Spleen (tissue), 11 donors: Measurements from ENCODE around the gene PDCL3. TPM values are rescaled to one million over a fixed set of nuclear protein-coding genes. Genes with fewer than 3 reads are reported as not detected.

Experiments
- DNase-seq: peaks from one replicate; pipeline ENCODE4 v3.0.0-alpha.2; 2020
- H3K27ac ChIP-seq, 8 donors: fragments of 200-600 bp; sonication (generic) in 7 of 8; 1 replicate in 4 of 8; 2 replicates in 4 of 8; pipeline versions ENCODE4 v1.5.0 to v1.8.0; 2016 to 2021; ENCODE audit warnings: inconsistent platforms in 4 of 8, mild to moderate bottlenecking in 4 of 8, moderate library complexity in 1 of 8
- H3K27me3 ChIP-seq, 7 donors: fragments of 200-600 bp; sonication (generic) in 6 of 7; replicated peaks in 1 of 7; 1 replicate in 4 of 7; 2 replicates in 3 of 7; pipeline versions ENCODE4 v1.5.0 to v1.8.0; 2016 to 2021; ENCODE audit warnings: inconsistent platforms in 3 of 7, mild to moderate bottlenecking in 1 of 7
- H3K36me3 ChIP-seq, 6 donors: fragments of 200-600 bp; sonication (generic) in 5 of 6; 1 replicate in 4 of 6; 2 replicates in 2 of 6; pipeline versions ENCODE4 v1.5.0 to v1.8.0; 2016 to 2021; ENCODE audit warnings: inconsistent platforms in 2 of 6
- H3K4me1 ChIP-seq, 6 donors: fragments of 200-600 bp; sonication (generic) in 5 of 6; 1 replicate in 3 of 6; 2 replicates in 3 of 6; pipeline versions ENCODE4 v1.5.0 to v1.8.0; 2016 to 2021; ENCODE audit warnings: inconsistent platforms in 3 of 6
- H3K4me3 ChIP-seq, 8 donors: fragments of 200-600 bp; sonication (generic) in 7 of 8; 1 replicate in 4 of 8; 2 replicates in 4 of 8; pipeline versions ENCODE4 v1.5.0 to v1.8.0; 2016 to 2021; ENCODE audit warnings: inconsistent platforms in 4 of 8, mild to moderate bottlenecking in 4 of 8, moderate library complexity in 2 of 8
- H3K9me3 ChIP-seq, 8 donors: fragments of 200-600 bp; sonication (generic) in 7 of 8; 1 replicate in 4 of 8; 2 replicates in 4 of 8; pipeline versions ENCODE4 v1.5.0 to v1.8.0; 2016 to 2021; ENCODE audit warnings: inconsistent platforms in 4 of 8
- POLR2A ChIP-seq, 3 donors: fragments of 450-650 bp; IDR thresholded peaks; one replicate each; pipeline ENCODE4 v1.5.1; 2017; ENCODE audit warnings: antibody characterized with exemption in 3 of 3, mild to moderate bottlenecking in 1 of 3
- POLR2AphosphoS5 ChIP-seq, 3 donors: sonication (generic); formaldehyde crosslinking; IDR thresholded peaks; one replicate each; pipeline ENCODE4 v1.5.1; 2017; ENCODE audit warnings: antibody characterized with exemption in 3 of 3
- WGBS, 5 donors: extraction: QIAGEN DNeasy Blood & Tissue Kit in 3 of 5; methylation state at CpG; one replicate each; pipeline versions ENCODE4 v1.1.5 to v1.1.7; 2013 to 2018; 5-methylcytosine and 5-hydroxymethylcytosine counted together
- intact Hi-C: fragments of 100-400 bp; cut with DNase I; formaldehyde crosslinking; loops from one replicate; pipeline ENCODE4 v1.15.0; 2023; ENCODE audit warnings: low total_unique reads
- polyA plus RNA-seq, 3 donors: library from polyadenylated mRNA; stranded (reverse); fragments of 200-250 nt; gene quantifications; one replicate each; pipeline ENCODE4 v1.2.1, GENCODE V29; 2013
- total RNA-seq, 7 donors: library from RNA; depleted of rRNA in 3 of 7; stranded (reverse); fragments of >200 nt in 3 of 7; fragmentation: NEBNext Ultra II Directional in 4 of 7; extraction: Animal tissue kit (Norgen Biotek cat#: 25700) in 4 of 7; gene quantifications; one replicate each; pipeline versions ENCODE4 v1.1.0 to v1.2.1, GENCODE V29; 2016 to 2021
- TF ChIP-seq, protein P1 (sequence below), 11 experiments: fragments of 200-600 bp in 7 of 11; fragments of 450-650 bp in 4 of 11; sonication (generic) in 4 of 11; IDR thresholded peaks in 8 of 11; conservative IDR thresholded peaks in 3 of 11; 1 replicate in 7 of 11; 2 replicates in 4 of 11; pipeline versions ENCODE4 v1.4.0 to v1.8.0; 2016 to 2021; ENCODE audit warnings: antibody characterized with exemption in 11 of 11, inconsistent platforms in 4 of 11, mild to moderate bottlenecking in 1 of 11
- donor health status: healthy with polysubstance abuse.
- donor health status: DM: no; HTN: no; CAD: no; lungs with moderate emphysema.
- donor health status: DM: no; HTN: no; CAD: no.
- donor health status: Bipolar disorder and iron deficiency.
- donor health status: healthy.
- donor health status: DM: no; HTN: no; CAD: no.
- donor health status: DM: yes; HTN: yes; CAD: no.

PDCL3 gene
- total and polyA plus RNA-seq, 10 donors: 9.4 to 25.1 (median 13.5) TPM

DNA sequence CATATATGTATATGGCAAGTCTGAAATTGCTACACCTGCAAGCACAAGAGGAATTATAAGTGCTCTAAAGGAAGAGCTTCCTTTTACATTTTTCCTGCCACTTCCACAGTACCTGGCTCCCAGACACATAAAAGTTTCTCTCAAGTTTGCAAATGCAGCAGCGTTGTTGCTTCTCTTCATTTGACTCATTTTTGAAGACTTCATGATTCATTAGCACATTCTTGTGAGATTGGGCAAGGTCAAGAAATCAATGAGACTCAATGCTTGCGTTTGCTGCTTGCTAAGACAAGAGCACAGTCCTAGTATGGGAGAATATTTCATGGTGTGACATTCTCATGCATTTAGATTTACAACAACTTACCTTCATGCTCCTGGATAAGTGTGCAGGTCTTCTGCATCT lies 42.6 kb upstream of the PDCL3 start:
- H3K9me3 ChIP-seq: no peaks in the 10 kb centered on the region
- no peaks in the 10 kb centered on the region for H3K36me3 ChIP-seq
- TF ChIP-seq, protein P1, sequence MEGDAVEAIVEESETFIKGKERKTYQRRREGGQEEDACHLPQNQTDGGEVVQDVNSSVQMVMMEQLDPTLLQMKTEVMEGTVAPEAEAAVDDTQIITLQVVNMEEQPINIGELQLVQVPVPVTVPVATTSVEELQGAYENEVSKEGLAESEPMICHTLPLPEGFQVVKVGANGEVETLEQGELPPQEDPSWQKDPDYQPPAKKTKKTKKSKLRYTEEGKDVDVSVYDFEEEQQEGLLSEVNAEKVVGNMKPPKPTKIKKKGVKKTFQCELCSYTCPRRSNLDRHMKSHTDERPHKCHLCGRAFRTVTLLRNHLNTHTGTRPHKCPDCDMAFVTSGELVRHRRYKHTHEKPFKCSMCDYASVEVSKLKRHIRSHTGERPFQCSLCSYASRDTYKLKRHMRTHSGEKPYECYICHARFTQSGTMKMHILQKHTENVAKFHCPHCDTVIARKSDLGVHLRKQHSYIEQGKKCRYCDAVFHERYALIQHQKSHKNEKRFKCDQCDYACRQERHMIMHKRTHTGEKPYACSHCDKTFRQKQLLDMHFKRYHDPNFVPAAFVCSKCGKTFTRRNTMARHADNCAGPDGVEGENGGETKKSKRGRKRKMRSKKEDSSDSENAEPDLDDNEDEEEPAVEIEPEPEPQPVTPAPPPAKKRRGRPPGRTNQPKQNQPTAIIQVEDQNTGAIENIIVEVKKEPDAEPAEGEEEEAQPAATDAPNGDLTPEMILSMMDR (IDR thresholded peaks at IDR 0.05 in 8 of 11, conservative IDR thresholded peaks at IDR 0.05 in 3 of 11): no peak
- TF ChIP-seq POLR2A (IDR thresholded peaks at IDR 0.05) (no peak), POLR2AphosphoS5 (IDR thresholded peaks at IDR 0.05) (no peak)
- H3K27me3 ChIP-seq: no peaks in the 10 kb centered on the region
- no peak overlapping the region for H3K4me3 ChIP-seq
- no peak overlapping the region for H3K27ac ChIP-seq
- no peaks in the 10 kb centered on the region for H3K4me1 ChIP-seq
- intact Hi-C loops: no loop called here
- no peak for DNase-seq
- 70 to 88% (median 80%) methylated on average over 2 of the region's 2 CpGs for WGBS, 5 donors

DNA sequence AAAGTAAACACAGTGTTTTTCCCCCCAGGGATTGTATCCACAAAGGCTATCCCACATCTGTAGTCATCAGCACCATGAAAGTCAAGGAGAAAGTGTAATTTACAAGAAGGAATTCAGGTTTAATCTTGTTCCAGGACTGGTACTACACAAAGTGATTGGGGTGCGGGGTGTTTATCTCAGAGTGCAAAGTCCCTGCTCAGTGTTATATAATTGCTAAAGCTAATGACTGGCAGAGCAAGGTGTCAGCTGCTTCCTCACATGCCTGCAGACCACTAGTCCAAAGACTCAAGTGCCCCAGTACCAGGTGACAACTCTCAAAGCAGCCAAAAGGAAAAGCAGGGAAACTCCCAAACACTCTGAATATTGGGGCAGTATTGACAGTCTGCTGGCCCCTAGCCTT lies 40.4 kb upstream of the PDCL3 start:
- WGBS, 5 donors: 88 to 100% (median 92%) methylated on average over 1 of the region's 1 CpG
- no peaks in the 10 kb centered on the region for H3K27me3 ChIP-seq
- H3K4me1 ChIP-seq: no peaks in the 10 kb centered on the region
- no peak overlapping the region for H3K4me3 ChIP-seq
- H3K9me3 ChIP-seq: no peaks in the 10 kb centered on the region
- intact Hi-C loops: no loop called here
- TF ChIP-seq POLR2A (IDR thresholded peaks at IDR 0.05) (no peak), POLR2AphosphoS5 (IDR thresholded peaks at IDR 0.05) (no peak)
- TF ChIP-seq, protein P1 (IDR thresholded peaks at IDR 0.05 in 8 of 11, conservative IDR thresholded peaks at IDR 0.05 in 3 of 11): no peak
- H3K27ac ChIP-seq: no peak overlapping the region
- no peak for DNase-seq
- H3K36me3 ChIP-seq: no peaks in the 10 kb centered on the region

DNA sequence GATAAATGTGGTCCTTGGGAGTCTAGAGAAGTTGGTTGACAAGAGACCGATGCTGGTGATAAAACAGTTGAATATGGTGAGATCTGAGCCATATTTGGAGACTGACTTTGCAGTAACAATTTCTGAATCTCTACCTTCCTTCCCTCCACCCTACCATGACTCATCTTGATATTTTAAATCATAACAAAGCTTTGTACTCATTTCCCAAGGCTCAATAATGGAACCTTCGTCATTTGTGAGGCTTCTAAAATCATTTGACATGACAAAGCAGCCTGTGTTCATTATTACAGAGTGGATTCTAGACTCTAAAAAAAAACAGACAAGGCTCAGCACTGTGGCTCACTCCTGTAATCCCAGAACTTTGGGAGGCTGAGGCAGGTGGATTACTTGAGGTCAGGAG lies 38.5 kb upstream of the PDCL3 start:
- TF ChIP-seq, protein P1 (IDR thresholded peaks at IDR 0.05 in 8 of 11, conservative IDR thresholded peaks at IDR 0.05 in 3 of 11): no peak
- TF ChIP-seq POLR2AphosphoS5 (IDR thresholded peaks at IDR 0.05): no peak
- TF ChIP-seq POLR2A (IDR thresholded peaks at IDR 0.05): no peak
- 74 to 94% (median 84%) methylated on average over 2 of the region's 2 CpGs for WGBS, 5 donors

DNA sequence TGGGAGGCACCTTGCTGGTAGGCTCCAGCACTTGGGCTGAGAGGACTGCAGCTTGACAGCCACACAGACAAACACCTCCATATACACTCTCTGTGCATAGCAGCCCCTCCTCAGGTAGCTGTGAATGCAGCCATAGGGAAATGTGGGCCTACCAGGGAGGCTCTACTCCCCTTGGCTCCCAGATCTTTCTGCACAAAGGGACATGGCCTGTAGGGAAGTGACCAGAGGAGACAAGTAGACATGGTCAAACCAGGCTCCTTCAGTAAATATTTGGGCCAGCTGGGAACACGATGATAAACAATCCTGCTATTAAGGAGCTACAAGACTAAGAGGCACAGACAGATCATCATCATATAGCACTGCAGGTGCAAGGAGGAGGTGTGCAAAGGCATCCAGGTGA lies 35.9 kb upstream of the PDCL3 start:
- Histone ChIP-seq H3K4me1 (no peaks in the 10 kb centered on the region), H3K27ac (no peak overlapping the region), H3K9me3 (no peaks in the 10 kb centered on the region), H3K36me3 (no peaks in the 10 kb centered on the region), H3K27me3 (peaks cover 0 to 14% (median 0%) of the 10 kb centered on the region in 7 donors), H3K4me3 (no peak overlapping the region)
- WGBS, 5 donors: 4 to 100% (median 34%) methylated on average over 1 of the region's 1 CpG
- intact Hi-C loops: no loop called here
- no peak for DNase-seq
- TF ChIP-seq POLR2AphosphoS5 (IDR thresholded peaks at IDR 0.05): no peak
- no peak for TF ChIP-seq POLR2A (IDR thresholded peaks at IDR 0.05)
- TF ChIP-seq, protein P1 (IDR thresholded peaks at IDR 0.05 in 8 of 11, conservative IDR thresholded peaks at IDR 0.05 in 3 of 11): no peak

More for the DNA sequence above, 38.5 kb upstream of the PDCL3 start:
- no peak overlapping the region for H3K4me3 ChIP-seq
- no peaks in the 10 kb centered on the region for H3K36me3 ChIP-seq
- peaks cover 0 to 4% (median 0%) of the 10 kb centered on the region in 7 donors for H3K27me3 ChIP-seq
- H3K27ac ChIP-seq: no peak overlapping the region
- H3K4me1 ChIP-seq: no peaks in the 10 kb centered on the region
- no peak for DNase-seq
- no peaks in the 10 kb centered on the region for H3K9me3 ChIP-seq
- intact Hi-C loops: no loop called here
